CD14-positive monocyte (primary cell): ENCODE measurements around the gene ZNF423. TPM values are rescaled to one million over a fixed set of nuclear protein-coding genes. Genes with fewer than 3 reads are reported as not detected.

Source experiments
- DNase-seq, 3 donors: peaks; one replicate each; pipeline ENCODE4 v3.0.0-alpha.2; 2011 to 2022
- H2AFZ ChIP-seq: 2 replicates; pipeline ENCODE4 v1.6.0; 2012; ENCODE audit warnings: mild to moderate bottlenecking, low read depth, low read length, inconsistent platforms; ENCODE audit not compliant: insufficient read depth, poor library complexity, severe bottlenecking
- H3K27ac ChIP-seq, 2 donors: 1 replicate in 1 of 2; 2 replicates in 1 of 2; pipeline ENCODE4 v1.5.1; 2012 to 2013; ENCODE audit warnings: low read length in 2 of 2, control low read depth in 1 of 2, inconsistent platforms in 1 of 2, low read depth in 1 of 2, mild to moderate bottlenecking in 1 of 2
- H3K27me3 ChIP-seq, 2 donors: one replicate each; pipeline versions ENCODE4 v1.6.0 to v1.6.1; 2011 to 2013; ENCODE audit warnings: low read length in 2 of 2; ENCODE audit not compliant: control insufficient read depth in 2 of 2, insufficient read depth in 2 of 2
- H3K36me3 ChIP-seq, 2 donors: replicated peaks in 1 of 2; 1 replicate in 1 of 2; 2 replicates in 1 of 2; pipeline versions ENCODE4 v1.5.1 to v1.6.1; 2012 to 2013; ENCODE audit warnings: low read length in 2 of 2, control low read depth in 1 of 2, inconsistent platforms in 1 of 2, mild to moderate bottlenecking in 1 of 2; ENCODE audit not compliant: insufficient read depth in 2 of 2, control insufficient read depth in 1 of 2
- H3K4me1 ChIP-seq, 2 donors: 1 replicate in 1 of 2; 2 replicates in 1 of 2; pipeline versions ENCODE4 v1.5.1 to v1.6.1; 2012 to 2013; ENCODE audit warnings: low read length in 2 of 2, control low read depth in 1 of 2, inconsistent platforms in 1 of 2, mild to moderate bottlenecking in 1 of 2, moderate library complexity in 1 of 2; ENCODE audit not compliant: insufficient read depth in 2 of 2, control insufficient read depth in 1 of 2
- H3K4me2 ChIP-seq: replicated peaks from 2 replicates; pipeline ENCODE3; 2012; ENCODE audit warnings: low read length, moderate library complexity, mild to moderate bottlenecking; ENCODE audit not compliant: poor library complexity, severe bottlenecking; ENCODE audit errors: extremely low read depth
- H3K4me3 ChIP-seq, 3 experiments: fragments of 200-600 bp in 1 of 3; sonication (generic) in 1 of 3; replicated peaks in 1 of 3; 1 replicate in 2 of 3; 2 replicates in 1 of 3; pipeline ENCODE4 v1.5.1; 2011 to 2013; ENCODE audit warnings: low read length in 3 of 3, mild to moderate bottlenecking in 3 of 3, control low read depth in 2 of 3, low read depth in 2 of 3, inconsistent platforms in 1 of 3, moderate library complexity in 1 of 3
- H3K79me2 ChIP-seq: 2 replicates; pipeline ENCODE4 v1.6.0; 2012; ENCODE audit warnings: mild to moderate bottlenecking, control low read depth, inconsistent platforms, low read length, moderate library complexity; ENCODE audit not compliant: insufficient read depth
- H3K9ac ChIP-seq: 2 replicates; pipeline ENCODE4 v1.6.0; 2017; ENCODE audit warnings: low read length, mild to moderate bottlenecking; ENCODE audit not compliant: insufficient read depth, poor library complexity, severe bottlenecking
- H3K9me3 ChIP-seq, 2 donors: replicated peaks in 1 of 2; 1 replicate in 1 of 2; 2 replicates in 1 of 2; pipeline versions ENCODE4 v1.5.1 to v1.6.1; 2012 to 2013; ENCODE audit warnings: low read length in 2 of 2, control low read depth in 1 of 2; ENCODE audit not compliant: control insufficient read depth in 1 of 2, insufficient read depth in 1 of 2
- H4K20me1 ChIP-seq: 2 replicates; pipeline ENCODE4 v1.6.0; 2012; ENCODE audit warnings: mild to moderate bottlenecking, low read length, control low read depth, moderate library complexity; ENCODE audit not compliant: insufficient read depth
- H3K27ac Mint-ChIP-seq, 7 donors: one replicate each; pipeline ENCODE4 v1.8.0; 2020; ENCODE audit warnings: mild to moderate bottlenecking in 7 of 7, mixed read lengths in 7 of 7, moderate library complexity in 6 of 7, inconsistent platforms in 2 of 7
- H3K27me3 Mint-ChIP-seq, 3 donors: one replicate each; pipeline ENCODE4 v1.8.0; 2021 to 2022; ENCODE audit warnings: low read depth in 3 of 3, mild to moderate bottlenecking in 3 of 3, mixed read lengths in 3 of 3, moderate library complexity in 3 of 3, inconsistent platforms in 1 of 3
- H3K36me3 Mint-ChIP-seq, 2 donors: one replicate each; pipeline ENCODE4 v1.8.0; 2020; ENCODE audit warnings: mixed read lengths in 2 of 2, inconsistent platforms in 1 of 2, mild to moderate bottlenecking in 1 of 2
- H3K4me1 Mint-ChIP-seq: one replicate; pipeline ENCODE4 v1.8.0; 2020; ENCODE audit warnings: mild to moderate bottlenecking, mixed read lengths
- H3K4me3 Mint-ChIP-seq, 2 donors: one replicate each; pipeline ENCODE4 v1.8.0; 2020; ENCODE audit warnings: mild to moderate bottlenecking in 2 of 2, mixed read lengths in 2 of 2, moderate library complexity in 1 of 2
- H3K9me3 Mint-ChIP-seq, 7 donors: one replicate each; pipeline ENCODE4 v1.8.0; 2020 to 2022; ENCODE audit warnings: mixed read lengths in 7 of 7, mild to moderate bottlenecking in 6 of 7, moderate library complexity in 6 of 7, inconsistent platforms in 2 of 7
- WGBS: methylation state at CpG from one replicate; pipeline ENCODE4 v1.1.5; 2013; ENCODE audit warnings: missing lambda C conversion rate; ENCODE audit not compliant: insufficient coverage; 5-methylcytosine and 5-hydroxymethylcytosine counted together
- intact Hi-C, 2 donors: fragments of 100-400 bp; cut with micrococcal nuclease; formaldehyde crosslinking; loops; one replicate each; pipeline versions ENCODE4 v1.15.0 to v1.15.1; 2023
- polyA plus RNA-seq, 3 donors: library from polyadenylated mRNA; depleted of rRNA in 1 of 3; unstranded in 2 of 3; stranded (reverse) in 1 of 3; fragments of 300-500 nt in 2 of 3; fragments of >200 nt in 1 of 3; fragmentation: Illumina TruSeq in 2 of 3; gene quantifications; 1 replicate in 2 of 3; 2 replicates in 1 of 3; pipeline ENCODE4 v1.2.3, GENCODE V29; 2012 to 2021
- TF ChIP-seq, protein P1 (sequence below): fragments of 200-600 bp; IDR thresholded peaks from one replicate; pipeline ENCODE4 v1.8.0; 2022; ENCODE audit warnings: antibody characterized with exemption, mild to moderate bottlenecking

The ZNF423 gene
- polyA plus RNA-seq, 3 donors = not detected

DNA sequence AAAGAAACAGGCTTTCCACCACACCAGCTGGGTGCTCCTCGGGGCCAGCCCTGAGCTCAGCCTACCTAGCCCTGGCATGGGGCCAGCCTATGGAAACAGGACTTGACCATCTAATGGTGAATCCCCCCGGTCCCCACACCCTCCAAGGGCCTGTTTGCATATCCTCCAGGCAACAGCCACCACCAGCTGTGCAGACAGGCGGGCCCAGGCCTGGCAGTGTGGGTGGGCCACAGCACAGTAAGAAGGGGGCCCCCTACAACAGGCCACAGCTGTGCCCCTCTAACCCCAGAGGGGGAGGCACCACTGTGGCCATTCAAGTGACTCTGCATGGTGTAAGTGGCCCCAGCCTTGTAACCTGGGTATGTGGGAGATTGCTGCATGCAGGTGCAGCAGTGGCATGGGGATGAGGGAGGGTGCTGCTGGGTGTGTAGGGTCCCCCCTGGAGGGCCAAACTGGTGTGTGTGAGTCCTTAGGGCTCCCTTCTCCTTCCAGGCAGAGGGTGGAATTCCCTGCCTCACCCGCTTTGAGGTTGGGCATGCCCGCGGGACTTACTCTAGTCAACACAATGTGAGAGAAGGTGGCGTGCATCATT is 334.1 kb downstream of the ZNF423 start:
- Histone ChIP-seq H3K4me3 (no peak overlapping the region), H3K27me3 (no peaks in the 10 kb centered on the region), H3K79me2 (no peaks in the 10 kb centered on the region), H3K9ac (no peak overlapping the region), H4K20me1 (no peaks in the 10 kb centered on the region), H3K27ac (no peak overlapping the region), H2AFZ (no peak overlapping the region), H3K9me3 (no peaks in the 10 kb centered on the region), H3K4me2 (no peak overlapping the region), H3K4me1 (no peaks in the 10 kb centered on the region), H3K36me3 (no peaks in the 10 kb centered on the region)
- TF ChIP-seq, protein P1, sequence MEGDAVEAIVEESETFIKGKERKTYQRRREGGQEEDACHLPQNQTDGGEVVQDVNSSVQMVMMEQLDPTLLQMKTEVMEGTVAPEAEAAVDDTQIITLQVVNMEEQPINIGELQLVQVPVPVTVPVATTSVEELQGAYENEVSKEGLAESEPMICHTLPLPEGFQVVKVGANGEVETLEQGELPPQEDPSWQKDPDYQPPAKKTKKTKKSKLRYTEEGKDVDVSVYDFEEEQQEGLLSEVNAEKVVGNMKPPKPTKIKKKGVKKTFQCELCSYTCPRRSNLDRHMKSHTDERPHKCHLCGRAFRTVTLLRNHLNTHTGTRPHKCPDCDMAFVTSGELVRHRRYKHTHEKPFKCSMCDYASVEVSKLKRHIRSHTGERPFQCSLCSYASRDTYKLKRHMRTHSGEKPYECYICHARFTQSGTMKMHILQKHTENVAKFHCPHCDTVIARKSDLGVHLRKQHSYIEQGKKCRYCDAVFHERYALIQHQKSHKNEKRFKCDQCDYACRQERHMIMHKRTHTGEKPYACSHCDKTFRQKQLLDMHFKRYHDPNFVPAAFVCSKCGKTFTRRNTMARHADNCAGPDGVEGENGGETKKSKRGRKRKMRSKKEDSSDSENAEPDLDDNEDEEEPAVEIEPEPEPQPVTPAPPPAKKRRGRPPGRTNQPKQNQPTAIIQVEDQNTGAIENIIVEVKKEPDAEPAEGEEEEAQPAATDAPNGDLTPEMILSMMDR = no peak
- no peak for DNase-seq
- Mint-ChIP-seq H3K27ac (no peak overlapping the region), H3K9me3 (peaks cover 0 to 2% (median 0%) of the 10 kb centered on the region in 7 donors), H3K36me3 (no peaks in the 10 kb centered on the region), H3K4me3 (no peak overlapping the region), H3K27me3 (peaks cover 1 to 7% (median 2%) of the 10 kb centered on the region in 3 donors), H3K4me1 (no peaks in the 10 kb centered on the region)
- intact Hi-C loops = no loop called here
- 81% methylated on average over 3 of the region's 7 CpGs for WGBS

GRCh38 chr16:49520492-49521038 is 335.3 kb downstream of the ZNF423 start:
- no peak for DNase-seq
- no peaks in the 10 kb centered on the region for H3K4me1 Mint-ChIP-seq
- Histone ChIP-seq H3K27ac (no peak overlapping the region), H3K27me3 (no peaks in the 10 kb centered on the region), H3K4me2 (no peak overlapping the region), H3K36me3 (no peaks in the 10 kb centered on the region), H3K4me1 (no peaks in the 10 kb centered on the region), H3K9ac (no peak overlapping the region), H4K20me1 (no peaks in the 10 kb centered on the region), H3K4me3 (no peak overlapping the region), H3K9me3 (no peaks in the 10 kb centered on the region), H3K79me2 (no peaks in the 10 kb centered on the region), H2AFZ (no peak overlapping the region)
- H3K36me3 Mint-ChIP-seq = no peaks in the 10 kb centered on the region
- intact Hi-C loops = no loop called here
- peaks cover 1 to 5% (median 2%) of the 10 kb centered on the region in 3 donors for H3K27me3 Mint-ChIP-seq
- H3K9me3 Mint-ChIP-seq = peaks cover 0 to 2% (median 0%) of the 10 kb centered on the region in 7 donors
- H3K4me3 Mint-ChIP-seq = no peak overlapping the region
- TF ChIP-seq, protein P1 = no peak
- no peak overlapping the region for H3K27ac Mint-ChIP-seq
- 93% methylated on average over 5 of the region's 8 CpGs for WGBS
